H9 (cell line): ENCODE results near the gene ANGEL1. TPM values are rescaled to one million over a fixed set of nuclear protein-coding genes. Genes with fewer than 3 reads are reported as not detected.

Experiments
- DNase-seq: peaks from one replicate; pipeline ENCODE4 v3.0.0-alpha.2; 2017
- H2AFZ ChIP-seq: one replicate; pipeline ENCODE4 v1.6.1; 2013; ENCODE audit warnings: mild to moderate bottlenecking, low read length, control low read depth, moderate library complexity
- H2AK5ac ChIP-seq: 2 replicates; pipeline ENCODE4 v1.6.1; 2013; ENCODE audit warnings: low read length, control low read depth, mixed read lengths; ENCODE audit not compliant: insufficient read length
- H2BK120ac ChIP-seq: one replicate; pipeline ENCODE4 v1.6.1; 2013; ENCODE audit warnings: low read depth, mild to moderate bottlenecking, low read length, control low read depth, inconsistent platforms; ENCODE audit not compliant: poor library complexity, severe bottlenecking
- H2BK12ac ChIP-seq: 2 replicates; pipeline ENCODE4 v1.6.1; 2013; ENCODE audit warnings: low read length, control low read depth, mixed read lengths, low read depth; ENCODE audit not compliant: insufficient read length
- H2BK15ac ChIP-seq: 2 replicates; pipeline ENCODE4 v1.6.1; 2013; ENCODE audit warnings: low read depth, low read length, control low read depth
- H2BK20ac ChIP-seq: one replicate; pipeline ENCODE4 v1.6.1; 2013; ENCODE audit warnings: low read depth, mild to moderate bottlenecking, low read length, control low read depth, inconsistent platforms; ENCODE audit not compliant: poor library complexity, severe bottlenecking
- H2BK5ac ChIP-seq: 2 replicates; pipeline ENCODE4 v1.6.1; 2013; ENCODE audit warnings: low read length, control low read depth, mixed read lengths; ENCODE audit not compliant: insufficient read length
- H3K14ac ChIP-seq: 2 replicates; pipeline ENCODE4 v1.6.1; 2013; ENCODE audit warnings: low read length, control low read depth; ENCODE audit not compliant: insufficient read depth
- H3K18ac ChIP-seq: 2 replicates; pipeline ENCODE4 v1.6.1; 2013; ENCODE audit warnings: low read depth, mild to moderate bottlenecking, mixed read lengths, low read length, control low read depth; ENCODE audit not compliant: insufficient read length
- H3K23ac ChIP-seq: 2 replicates; pipeline ENCODE4 v1.6.1; 2013; ENCODE audit warnings: low read length, control low read depth, mixed read lengths, low read depth; ENCODE audit not compliant: insufficient read length
- H3K23me2 ChIP-seq: 2 replicates; pipeline ENCODE4 v1.6.1; 2013; ENCODE audit warnings: low read depth, mild to moderate bottlenecking, mixed read lengths, low read length, control low read depth; ENCODE audit not compliant: insufficient read length, poor library complexity, severe bottlenecking
- H3K27ac ChIP-seq: 2 replicates; pipeline ENCODE4 v1.5.1; 2013; ENCODE audit warnings: low read length, control low read depth, mixed read lengths, low read depth; ENCODE audit not compliant: insufficient read length
- H3K27me3 ChIP-seq: 2 replicates; pipeline ENCODE4 v1.6.1; 2013; ENCODE audit warnings: low read length, control low read depth, inconsistent platforms; ENCODE audit not compliant: insufficient read depth
- H3K4ac ChIP-seq: 2 replicates; pipeline ENCODE4 v1.6.1; 2013; ENCODE audit warnings: low read depth, mild to moderate bottlenecking, control low read depth, inconsistent platforms, low read length, moderate library complexity
- H3K4me1 ChIP-seq: 2 replicates; pipeline ENCODE4 v1.6.1; 2013; ENCODE audit warnings: low read length, control low read depth, inconsistent platforms; ENCODE audit not compliant: insufficient read depth
- H3K4me2 ChIP-seq: 2 replicates; pipeline ENCODE4 v1.6.1; 2013; ENCODE audit warnings: low read length, control low read depth, mixed read lengths; ENCODE audit not compliant: insufficient read length, insufficient read depth
- H3K56ac ChIP-seq: 2 replicates; pipeline ENCODE4 v1.6.1; 2013; ENCODE audit warnings: low read depth, mild to moderate bottlenecking, mixed read lengths, low read length, control low read depth; ENCODE audit not compliant: insufficient read length
- H3K79me1 ChIP-seq: 2 replicates; pipeline ENCODE4 v1.6.1; 2013; ENCODE audit warnings: low read depth, mild to moderate bottlenecking, moderate library complexity, low read length, control low read depth, inconsistent platforms; ENCODE audit not compliant: insufficient read depth, poor library complexity, severe bottlenecking
- H3K79me2 ChIP-seq: 2 replicates; pipeline ENCODE4 v1.6.1; 2013; ENCODE audit warnings: low read length, control low read depth, inconsistent platforms; ENCODE audit not compliant: insufficient read depth
- H3K9ac ChIP-seq: 2 replicates; pipeline ENCODE4 v1.6.1; 2013; ENCODE audit warnings: low read length, control low read depth, mixed read lengths; ENCODE audit not compliant: insufficient read length; ENCODE audit errors: extremely low read depth
- H3K9me3 ChIP-seq: one replicate; pipeline ENCODE4 v1.6.1; 2013; ENCODE audit warnings: low read depth, low read length, inconsistent platforms; ENCODE audit not compliant: control insufficient read depth
- H3T11ph ChIP-seq: one replicate; pipeline ENCODE4 v1.6.1; 2013; ENCODE audit warnings: mild to moderate bottlenecking, low read length, control low read depth, inconsistent platforms
- H4K20me1 ChIP-seq: one replicate; pipeline ENCODE4 v1.6.1; 2013; ENCODE audit not compliant: control insufficient read depth, insufficient read length, insufficient read depth
- H4K5ac ChIP-seq: 2 replicates; pipeline ENCODE4 v1.6.1; 2013; ENCODE audit warnings: low read depth, mild to moderate bottlenecking, mixed read lengths, low read length, control low read depth; ENCODE audit not compliant: insufficient read length
- H4K8ac ChIP-seq: replicated peaks from 2 replicates; pipeline ENCODE4 v1.6.1; 2013; ENCODE audit warnings: low read length, control low read depth, mixed read lengths, low read depth; ENCODE audit not compliant: insufficient read length
- H4K91ac ChIP-seq: 2 replicates; pipeline ENCODE4 v1.6.1; 2013; ENCODE audit warnings: low read depth, mild to moderate bottlenecking, moderate library complexity, mixed read lengths, low read length, control low read depth; ENCODE audit not compliant: insufficient read length
- H3K27ac Mint-ChIP-seq, 3 experiments: 2 replicates in 2 of 3; 3 replicates in 1 of 3; pipeline ENCODE4 v1.8.0; 2020 to 2021; ENCODE audit warnings: mixed read lengths in 3 of 3, mild to moderate bottlenecking in 1 of 3, moderate library complexity in 1 of 3
- H3K27me3 Mint-ChIP-seq: 2 replicates; pipeline ENCODE4 v1.8.0; 2021; ENCODE audit warnings: low read depth, mild to moderate bottlenecking, moderate library complexity, mixed read lengths
- H3K36me3 Mint-ChIP-seq, 3 experiments: 2 replicates in 2 of 3; 3 replicates in 1 of 3; pipeline ENCODE4 v1.8.0; 2020 to 2021; ENCODE audit warnings: low read depth in 3 of 3, mixed read lengths in 3 of 3; ENCODE audit not compliant: insufficient read depth in 1 of 3
- H3K4me1 Mint-ChIP-seq, 2 experiments: 2 replicates each; pipeline ENCODE4 v1.8.0; 2020; ENCODE audit warnings: mixed read lengths in 2 of 2
- H3K4me3 Mint-ChIP-seq, 2 experiments: 2 replicates in 1 of 2; 3 replicates in 1 of 2; pipeline ENCODE4 v1.8.0; 2020 to 2021; ENCODE audit warnings: mild to moderate bottlenecking in 2 of 2, mixed read lengths in 2 of 2, moderate library complexity in 1 of 2
- H3K9me3 Mint-ChIP-seq, 2 experiments: 2 replicates in 1 of 2; 3 replicates in 1 of 2; pipeline ENCODE4 v1.8.0; 2020; ENCODE audit warnings: mild to moderate bottlenecking in 2 of 2, mixed read lengths in 2 of 2, moderate library complexity in 1 of 2
- WGBS: extraction: QIAGEN DNeasy Blood & Tissue Kit; methylation state at CpG from one replicate; pipeline ENCODE4 v1.1.7; 2013; ENCODE audit warnings: missing lambda C conversion rate, low lambda C conversion rate, mixed read lengths; ENCODE audit not compliant: insufficient read length; ENCODE audit errors: extremely low coverage; 5-methylcytosine and 5-hydroxymethylcytosine counted together
- total RNA-seq: library from RNA; stranded (reverse); gene quantifications from 2 replicates; pipeline ENCODE4 v1.2.1, GENCODE V29; 2021
- TF ChIP-seq, protein P1 (sequence below): fragments of 200-600 bp; sonication (generic); conservative IDR thresholded peaks from 3 replicates; pipeline ENCODE4 v1.8.0; 2021; ENCODE audit warnings: antibody characterized with exemption, mild to moderate bottlenecking

The ANGEL1 gene
- total RNA-seq, 1 experiment from 2014 or later, result 21.5 TPM

DNA sequence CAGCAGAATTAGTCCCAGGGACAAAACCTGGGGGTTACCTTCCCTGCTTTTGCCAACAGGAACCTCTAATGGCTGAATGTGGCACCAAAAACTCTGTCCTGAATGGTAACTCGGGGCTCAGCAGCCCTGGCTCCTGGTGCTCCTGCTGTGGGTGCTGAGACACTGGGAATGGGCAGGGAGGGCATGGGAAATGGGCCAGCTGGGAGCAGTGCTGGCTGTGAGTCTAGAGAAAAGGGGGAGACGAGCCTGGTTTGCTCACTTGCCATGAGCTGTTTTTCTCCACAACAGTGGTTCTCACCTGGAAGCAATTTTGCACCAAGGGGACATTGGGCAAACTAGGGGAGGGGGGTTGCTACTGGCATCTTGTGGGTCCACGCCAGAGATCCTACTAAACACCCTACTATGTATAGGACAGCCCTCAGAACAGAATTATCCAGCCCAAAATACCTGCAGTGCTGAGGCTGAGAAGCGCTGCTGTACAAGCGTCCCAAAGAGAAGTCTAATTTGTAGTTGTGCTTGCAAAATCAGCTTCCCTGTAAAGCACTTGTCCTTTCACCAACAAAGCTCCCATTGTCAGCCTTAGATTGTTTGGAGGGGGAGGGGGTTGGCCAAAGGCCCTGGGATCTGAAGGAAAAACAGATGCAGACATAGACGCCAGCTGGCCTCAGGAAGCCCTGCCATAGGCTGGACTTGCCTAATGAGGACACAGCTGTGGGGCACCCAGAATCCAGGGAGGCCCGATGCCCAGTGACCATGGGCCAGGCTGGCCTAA is 17.2 kb upstream of the ANGEL1 start:
- no peak overlapping the region for H2BK120ac ChIP-seq

More for the DNA sequence above, 17.2 kb upstream of the ANGEL1 start:
- Histone ChIP-seq H3K79me2 (no peaks in the 10 kb centered on the region), H4K20me1 (no peaks in the 10 kb centered on the region), H3K23ac (no peak overlapping the region), H2BK5ac (no peak overlapping the region), H2AK5ac (no peak overlapping the region), H3K79me1 (no peaks in the 10 kb centered on the region), H3K27me3 (no peaks in the 10 kb centered on the region), H3K9me3 (no peaks in the 10 kb centered on the region), H2AFZ (no peak overlapping the region), H3K4me2 (no peak overlapping the region), H2BK15ac (no peak overlapping the region), H3K18ac (no peak overlapping the region), H2BK20ac (no peak overlapping the region), H4K5ac (no peak overlapping the region), H3K14ac (no peak overlapping the region), H4K91ac (no peak overlapping the region), H3K4me1 (no peaks in the 10 kb centered on the region; the same call in 1 of the 2 replicates), H3K23me2 (no peaks in the 10 kb centered on the region), H3T11ph (no peak overlapping the region), H3K9ac (no peak overlapping the region), H3K4ac (no peak overlapping the region), H2BK12ac (no peak overlapping the region), H4K8ac (no peak overlapping the region), H3K56ac (no peak overlapping the region), H3K27ac (no peak overlapping the region)
- DNase-seq, result no peak
- peaks cover 26 to 36% of the 10 kb centered on the region in 2 experiments for H3K4me1 Mint-ChIP-seq
- H3K27ac Mint-ChIP-seq, result no peak overlapping the region; a peak in 1 of 7 replicates
- no peaks in the 10 kb centered on the region for H3K36me3 Mint-ChIP-seq
- no CpG with 5 or more reads among the region's 7 CpGs for WGBS
- H3K27me3 Mint-ChIP-seq, result peaks cover 7% of the 10 kb centered on the region
- H3K4me3 Mint-ChIP-seq, result no peak overlapping the region; a peak in 1 of 5 replicates
- H3K9me3 Mint-ChIP-seq, result no peaks in the 10 kb centered on the region; a peak in 1 of 5 replicates
- TF ChIP-seq, protein P1, sequence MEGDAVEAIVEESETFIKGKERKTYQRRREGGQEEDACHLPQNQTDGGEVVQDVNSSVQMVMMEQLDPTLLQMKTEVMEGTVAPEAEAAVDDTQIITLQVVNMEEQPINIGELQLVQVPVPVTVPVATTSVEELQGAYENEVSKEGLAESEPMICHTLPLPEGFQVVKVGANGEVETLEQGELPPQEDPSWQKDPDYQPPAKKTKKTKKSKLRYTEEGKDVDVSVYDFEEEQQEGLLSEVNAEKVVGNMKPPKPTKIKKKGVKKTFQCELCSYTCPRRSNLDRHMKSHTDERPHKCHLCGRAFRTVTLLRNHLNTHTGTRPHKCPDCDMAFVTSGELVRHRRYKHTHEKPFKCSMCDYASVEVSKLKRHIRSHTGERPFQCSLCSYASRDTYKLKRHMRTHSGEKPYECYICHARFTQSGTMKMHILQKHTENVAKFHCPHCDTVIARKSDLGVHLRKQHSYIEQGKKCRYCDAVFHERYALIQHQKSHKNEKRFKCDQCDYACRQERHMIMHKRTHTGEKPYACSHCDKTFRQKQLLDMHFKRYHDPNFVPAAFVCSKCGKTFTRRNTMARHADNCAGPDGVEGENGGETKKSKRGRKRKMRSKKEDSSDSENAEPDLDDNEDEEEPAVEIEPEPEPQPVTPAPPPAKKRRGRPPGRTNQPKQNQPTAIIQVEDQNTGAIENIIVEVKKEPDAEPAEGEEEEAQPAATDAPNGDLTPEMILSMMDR, result no peak
